ENCODE results near the gene TTYH2. TPM values are rescaled to one million over a fixed set of nuclear protein-coding genes. Genes with fewer than 3 reads are reported as not detected.

Gene TTYH2
- total and polyA plus RNA-seq, 2 experiments from 2014 or later: 1.4 to 3.9 TPM

DNA sequence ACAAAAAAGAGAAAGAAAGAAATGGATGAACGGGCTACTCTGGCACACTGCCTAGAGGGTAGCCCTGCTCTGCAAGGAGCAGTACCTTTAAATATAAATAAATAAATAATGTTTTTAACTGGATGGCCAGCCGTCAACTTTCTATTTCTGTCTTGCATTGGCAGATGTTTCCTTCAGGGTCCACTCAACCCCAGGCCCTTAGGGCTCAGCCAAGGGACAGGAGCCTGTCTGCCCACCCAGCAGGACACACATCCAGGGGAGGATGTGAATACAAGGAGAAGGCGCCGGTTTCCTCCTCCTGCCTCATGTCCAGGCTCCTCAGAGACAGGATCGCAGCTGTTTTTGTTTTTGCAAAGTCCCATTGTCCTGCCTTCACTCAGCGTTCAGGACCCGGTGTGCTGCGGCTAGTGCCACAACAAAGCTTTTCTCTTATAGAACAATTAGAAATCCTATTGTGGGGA is 22.6 kb downstream of the TTYH2 start:
- ATAC-seq (no peak; the same call in 2 of the 3 replicates), DNase-seq (ENCODE audit: low spot score) (no peak)

More for the DNA sequence above, 22.6 kb downstream of the TTYH2 start:
- Mint-ChIP-seq H3K4me3 (no peak overlapping the region), H3K9me3 (no peaks in the 10 kb centered on the region; the same call in 1 of the 3 replicates), H3K36me3 (ENCODE audit: low read depth) (no peaks in the 10 kb centered on the region), H3K27me3 (ENCODE audit: insufficient read depth, low read depth, poor library complexity) (peaks cover 7% of the 10 kb centered on the region), H3K27ac (no peak overlapping the region), H3K4me1 (peaks cover 17% of the 10 kb centered on the region)
- no peak overlapping the region for H3K27ac ChIP-seq (ENCODE audit: low read depth)
- no peaks in the 10 kb centered on the region for H3K27me3 ChIP-seq (ENCODE audit: insufficient read depth)
- H3K9me2 ChIP-seq (ENCODE audit: insufficient read depth): no peaks in the 10 kb centered on the region
- H2AFZ ChIP-seq: no peak overlapping the region
- peaks cover 6% of the 10 kb centered on the region; the same call in 1 of the 2 replicates for H3K4me1 ChIP-seq (ENCODE audit: insufficient read depth)
- no peak overlapping the region for H3K4me2 ChIP-seq
- no peaks in the 10 kb centered on the region for H4K20me1 ChIP-seq (replicated peaks; ENCODE audit: insufficient read depth)
- no peaks in the 10 kb centered on the region for H3K36me3 ChIP-seq (ENCODE audit: insufficient read depth)
- H3F3A ChIP-seq (replicated peaks; ENCODE audit: low read depth): no peaks in the 10 kb centered on the region
- no peak for TF ChIP-seq ZNF114 (CRISPR knock-in tag; IDR thresholded peaks at IDR 0.05)
- TF ChIP-seq, protein P1, sequence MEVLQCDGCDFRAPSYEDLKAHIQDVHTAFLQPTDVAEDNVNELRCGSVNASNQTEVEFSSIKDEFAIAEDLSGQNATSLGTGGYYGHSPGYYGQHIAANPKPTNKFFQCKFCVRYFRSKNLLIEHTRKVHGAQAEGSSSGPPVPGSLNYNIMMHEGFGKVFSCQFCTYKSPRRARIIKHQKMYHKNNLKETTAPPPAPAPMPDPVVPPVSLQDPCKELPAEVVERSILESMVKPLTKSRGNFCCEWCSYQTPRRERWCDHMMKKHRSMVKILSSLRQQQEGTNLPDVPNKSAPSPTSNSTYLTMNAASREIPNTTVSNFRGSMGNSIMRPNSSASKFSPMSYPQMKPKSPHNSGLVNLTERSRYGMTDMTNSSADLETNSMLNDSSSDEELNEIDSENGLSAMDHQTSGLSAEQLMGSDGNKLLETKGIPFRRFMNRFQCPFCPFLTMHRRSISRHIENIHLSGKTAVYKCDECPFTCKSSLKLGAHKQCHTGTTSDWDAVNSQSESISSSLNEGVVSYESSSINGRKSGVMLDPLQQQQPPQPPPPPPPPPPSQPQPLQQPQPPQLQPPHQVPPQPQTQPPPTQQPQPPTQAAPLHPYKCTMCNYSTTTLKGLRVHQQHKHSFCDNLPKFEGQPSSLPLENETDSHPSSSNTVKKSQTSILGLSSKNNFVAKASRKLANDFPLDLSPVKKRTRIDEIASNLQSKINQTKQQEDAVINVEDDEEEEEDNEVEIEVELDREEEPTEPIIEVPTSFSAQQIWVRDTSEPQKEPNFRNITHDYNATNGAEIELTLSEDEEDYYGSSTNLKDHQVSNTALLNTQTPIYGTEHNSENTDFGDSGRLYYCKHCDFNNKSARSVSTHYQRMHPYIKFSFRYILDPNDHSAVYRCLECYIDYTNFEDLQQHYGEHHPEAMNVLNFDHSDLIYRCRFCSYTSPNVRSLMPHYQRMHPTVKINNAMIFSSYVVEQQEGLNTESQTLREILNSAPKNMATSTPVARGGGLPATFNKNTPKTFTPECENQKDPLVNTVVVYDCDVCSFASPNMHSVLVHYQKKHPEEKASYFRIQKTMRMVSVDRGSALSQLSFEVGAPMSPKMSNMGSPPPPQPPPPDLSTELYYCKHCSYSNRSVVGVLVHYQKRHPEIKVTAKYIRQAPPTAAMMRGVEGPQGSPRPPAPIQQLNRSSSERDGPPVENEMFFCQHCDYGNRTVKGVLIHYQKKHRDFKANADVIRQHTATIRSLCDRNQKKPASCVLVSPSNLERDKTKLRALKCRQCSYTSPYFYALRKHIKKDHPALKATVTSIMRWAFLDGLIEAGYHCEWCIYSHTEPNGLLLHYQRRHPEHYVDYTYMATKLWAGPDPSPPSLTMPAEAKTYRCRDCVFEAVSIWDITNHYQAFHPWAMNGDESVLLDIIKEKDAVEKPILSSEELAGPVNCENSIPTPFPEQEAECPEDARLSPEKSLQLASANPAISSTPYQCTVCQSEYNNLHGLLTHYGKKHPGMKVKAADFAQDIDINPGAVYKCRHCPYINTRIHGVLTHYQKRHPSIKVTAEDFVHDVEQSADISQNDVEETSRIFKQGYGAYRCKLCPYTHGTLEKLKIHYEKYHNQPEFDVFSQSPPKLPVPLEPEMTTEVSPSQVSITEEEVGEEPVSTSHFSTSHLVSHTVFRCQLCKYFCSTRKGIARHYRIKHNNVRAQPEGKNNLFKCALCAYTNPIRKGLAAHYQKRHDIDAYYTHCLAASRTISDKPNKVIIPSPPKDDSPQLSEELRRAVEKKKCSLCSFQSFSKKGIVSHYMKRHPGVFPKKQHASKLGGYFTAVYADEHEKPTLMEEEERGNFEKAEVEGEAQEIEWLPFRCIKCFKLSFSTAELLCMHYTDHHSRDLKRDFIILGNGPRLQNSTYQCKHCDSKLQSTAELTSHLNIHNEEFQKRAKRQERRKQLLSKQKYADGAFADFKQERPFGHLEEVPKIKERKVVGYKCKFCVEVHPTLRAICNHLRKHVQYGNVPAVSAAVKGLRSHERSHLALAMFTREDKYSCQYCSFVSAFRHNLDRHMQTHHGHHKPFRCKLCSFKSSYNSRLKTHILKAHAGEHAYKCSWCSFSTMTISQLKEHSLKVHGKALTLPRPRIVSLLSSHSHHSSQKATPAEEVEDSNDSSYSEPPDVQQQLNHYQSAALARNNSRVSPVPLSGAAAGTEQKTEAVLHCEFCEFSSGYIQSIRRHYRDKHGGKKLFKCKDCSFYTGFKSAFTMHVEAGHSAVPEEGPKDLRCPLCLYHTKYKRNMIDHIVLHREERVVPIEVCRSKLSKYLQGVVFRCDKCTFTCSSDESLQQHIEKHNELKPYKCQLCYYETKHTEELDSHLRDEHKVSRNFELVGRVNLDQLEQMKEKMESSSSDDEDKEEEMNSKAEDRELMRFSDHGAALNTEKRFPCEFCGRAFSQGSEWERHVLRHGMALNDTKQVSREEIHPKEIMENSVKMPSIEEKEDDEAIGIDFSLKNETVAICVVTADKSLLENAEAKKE (CRISPR knock-in tag; IDR thresholded peaks at IDR 0.05): no peak
- H3K4me3 ChIP-seq: no peak overlapping the region
- no peaks in the 10 kb centered on the region for H3K79me2 ChIP-seq (replicated peaks; ENCODE audit: insufficient read depth)
